GM12892 (cell line): Measurements from ENCODE around the gene CORO2B.

Source experiments
- POLR2AphosphoS5 ChIP-seq: IDR thresholded peaks from 2 replicates; pipeline ENCODE4 v1.6.1; 2011; ENCODE audit warnings: low read depth, low read length, control low read depth
- TAF1 ChIP-seq: IDR thresholded peaks from 2 replicates; pipeline ENCODE4 v1.6.1; 2011; ENCODE audit warnings: low read depth, mild to moderate bottlenecking, control low read depth, low read length, borderline replicate concordance

GRCh38 chr15:68650901-68651709, 72.3 kb downstream of the CORO2B start:
- TF ChIP-seq POLR2AphosphoS5 (no peak), TAF1 (no peak)
